Prostate gland (tissue), 2 donors: ENCODE data around the gene ELAVL1.

Source experiments
- POLR2AphosphoS5 ChIP-seq: sonication (generic); formaldehyde crosslinking; IDR thresholded peaks from one replicate; pipeline ENCODE4 v1.6.1; 2017; ENCODE audit warnings: antibody characterized with exemption
- TF ChIP-seq, protein P1 (sequence below), 4 experiments: fragments of 200-600 bp in 2 of 4; fragments of 450-650 bp in 2 of 4; sonication (generic) in 2 of 4; IDR thresholded peaks; 1 replicate in 3 of 4; 2 replicates in 1 of 4; pipeline ENCODE4 v1.5.1; 2016 to 2019; ENCODE audit warnings: antibody characterized with exemption in 4 of 4, mild to moderate bottlenecking in 2 of 4, moderate library complexity in 2 of 4

DNA sequence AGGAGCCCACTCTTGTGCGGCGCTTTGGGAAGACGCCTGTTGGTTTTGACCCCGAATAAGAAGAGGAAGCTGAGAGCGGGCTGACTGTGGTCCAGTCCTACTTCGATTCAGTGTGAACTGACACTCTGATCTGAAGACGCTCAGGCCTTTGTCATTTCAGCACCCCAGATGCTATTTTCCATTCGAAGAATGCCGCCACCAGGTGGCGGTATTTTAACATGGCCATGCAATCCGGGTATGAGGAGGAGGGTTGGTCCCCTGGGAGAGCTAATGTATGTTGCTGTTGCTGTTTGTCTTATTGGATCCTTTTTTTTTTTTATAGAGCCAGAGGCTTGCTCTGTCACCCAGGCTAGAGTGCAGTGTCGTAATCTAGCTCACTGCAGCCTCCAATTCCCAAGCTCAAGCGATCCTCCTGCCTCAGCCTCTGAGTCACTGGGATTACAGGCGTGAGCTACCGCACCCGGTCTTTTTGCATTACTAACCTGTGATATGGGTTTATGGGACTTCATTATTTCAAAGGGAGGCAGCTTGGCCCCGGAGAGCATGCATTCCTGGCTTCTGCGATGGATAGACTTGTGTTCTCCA is 61.2 kb downstream of the ELAVL1 start:
- TF ChIP-seq, protein P1, sequence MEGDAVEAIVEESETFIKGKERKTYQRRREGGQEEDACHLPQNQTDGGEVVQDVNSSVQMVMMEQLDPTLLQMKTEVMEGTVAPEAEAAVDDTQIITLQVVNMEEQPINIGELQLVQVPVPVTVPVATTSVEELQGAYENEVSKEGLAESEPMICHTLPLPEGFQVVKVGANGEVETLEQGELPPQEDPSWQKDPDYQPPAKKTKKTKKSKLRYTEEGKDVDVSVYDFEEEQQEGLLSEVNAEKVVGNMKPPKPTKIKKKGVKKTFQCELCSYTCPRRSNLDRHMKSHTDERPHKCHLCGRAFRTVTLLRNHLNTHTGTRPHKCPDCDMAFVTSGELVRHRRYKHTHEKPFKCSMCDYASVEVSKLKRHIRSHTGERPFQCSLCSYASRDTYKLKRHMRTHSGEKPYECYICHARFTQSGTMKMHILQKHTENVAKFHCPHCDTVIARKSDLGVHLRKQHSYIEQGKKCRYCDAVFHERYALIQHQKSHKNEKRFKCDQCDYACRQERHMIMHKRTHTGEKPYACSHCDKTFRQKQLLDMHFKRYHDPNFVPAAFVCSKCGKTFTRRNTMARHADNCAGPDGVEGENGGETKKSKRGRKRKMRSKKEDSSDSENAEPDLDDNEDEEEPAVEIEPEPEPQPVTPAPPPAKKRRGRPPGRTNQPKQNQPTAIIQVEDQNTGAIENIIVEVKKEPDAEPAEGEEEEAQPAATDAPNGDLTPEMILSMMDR (IDR thresholded peaks at IDR 0.05) = peak; percentile 83 to 96 (median 86)
- no peak for TF ChIP-seq POLR2AphosphoS5
